DND-41 (cell line): ENCODE results near the gene UBLCP1.
"Not testable (repeated sequence)": the region's sequence is repeated elsewhere in the genome, so short reads cannot be mapped to it uniquely, and the experiment has no call there.

Experiments used
- ATAC-seq: fragments of 200-7000 bp; cut with Tn5 transposase; 3 replicates; pipeline ENCODE4 v1.9.1; 2021; ENCODE audit warnings: low read depth; ENCODE audit not compliant: insufficient read depth
- DNase-seq: peaks from one replicate; pipeline ENCODE4 v3.0.0-alpha.2; 2020
- H2AFZ ChIP-seq: 2 replicates; pipeline ENCODE4 v1.6.0; 2012; ENCODE audit warnings: low read depth, low read length
- H3K27ac ChIP-seq: 2 replicates; pipeline ENCODE4 v1.5.1; 2012; ENCODE audit warnings: low read length, inconsistent platforms
- H3K27me3 ChIP-seq: fragments of 200-600 bp; sonication (generic); 2 replicates; pipeline ENCODE4 v1.6.0; 2012; ENCODE audit warnings: low read length, mild to moderate bottlenecking, inconsistent platforms; ENCODE audit not compliant: insufficient read depth, poor library complexity
- H3K36me3 ChIP-seq: 2 replicates; pipeline ENCODE4 v1.5.1; 2012; ENCODE audit warnings: low read length, inconsistent platforms; ENCODE audit not compliant: insufficient read depth
- H3K4me1 ChIP-seq: 2 replicates; pipeline ENCODE4 v1.5.1; 2012; ENCODE audit warnings: mild to moderate bottlenecking, low read length; ENCODE audit not compliant: insufficient read depth
- H3K4me2 ChIP-seq: 2 replicates; pipeline ENCODE4 v1.6.0; 2012; ENCODE audit warnings: mild to moderate bottlenecking, moderate library complexity, low read length, inconsistent platforms; ENCODE audit not compliant: insufficient read depth
- H3K4me3 ChIP-seq, 2 experiments: fragments of 200-600 bp in 1 of 2; shearing (Covaris generic) in 1 of 2; 2 replicates each; pipeline ENCODE4 v1.5.1; 2012 to 2016; ENCODE audit warnings: inconsistent platforms in 2 of 2, low read length in 2 of 2, mild to moderate bottlenecking in 2 of 2, low read depth in 1 of 2, moderate library complexity in 1 of 2
- H3K79me2 ChIP-seq: 2 replicates; pipeline ENCODE4 v1.6.0; 2012; ENCODE audit warnings: low read length, inconsistent platforms; ENCODE audit not compliant: insufficient read depth
- H3K9ac ChIP-seq: 2 replicates; pipeline ENCODE4 v1.6.0; 2012; ENCODE audit warnings: low read depth, mild to moderate bottlenecking, inconsistent platforms, low read length, moderate library complexity
- H3K9me3 ChIP-seq: 2 replicates; pipeline ENCODE4 v1.5.1; 2012; ENCODE audit warnings: low read length, moderate library complexity, mild to moderate bottlenecking, inconsistent platforms; ENCODE audit not compliant: insufficient read depth, severe bottlenecking
- H4K20me1 ChIP-seq: 2 replicates; pipeline ENCODE4 v1.6.0; 2012; ENCODE audit warnings: low read length; ENCODE audit not compliant: insufficient read depth
- EZH2 ChIP-seq: IDR thresholded peaks from 3 replicates; pipeline ENCODE4 v1.6.1; 2012; ENCODE audit warnings: borderline replicate concordance, low read depth, mild to moderate bottlenecking, moderate library complexity, low read length, inconsistent platforms; ENCODE audit not compliant: severe bottlenecking
- TF ChIP-seq, protein P1 (sequence below): IDR thresholded peaks from 2 replicates; pipeline ENCODE4 v1.5.1; 2012; ENCODE audit warnings: borderline replicate concordance, low read length, moderate library complexity, mild to moderate bottlenecking; ENCODE audit not compliant: poor library complexity, severe bottlenecking; ENCODE audit errors: extremely low read depth

The UBLCP1 gene

GRCh38 chr5:159223469-159223868 is 39.6 kb upstream of the UBLCP1 start:
- Histone ChIP-seq H2AFZ (no peak overlapping the region), H3K4me1 (no peaks in the 10 kb centered on the region)

DNA sequence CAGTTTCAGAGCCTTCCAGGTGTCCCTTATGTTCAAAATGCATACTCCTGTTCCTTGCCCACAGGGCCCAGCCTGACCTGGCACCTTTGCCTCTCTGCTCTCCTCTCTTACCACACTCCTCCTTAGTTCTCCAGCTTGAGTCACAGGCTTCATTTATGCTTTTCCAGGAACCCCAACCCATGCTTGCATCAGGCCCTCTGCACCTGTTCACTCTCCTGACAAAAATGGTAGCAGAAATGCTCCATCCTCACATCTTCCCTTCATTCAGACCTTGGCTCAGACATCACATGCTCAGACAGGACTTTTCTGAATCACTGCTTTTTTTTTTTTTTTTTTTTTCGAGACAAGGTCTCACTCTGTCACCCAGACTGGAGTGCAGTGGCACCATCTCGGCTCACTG is 38.6 kb upstream of the UBLCP1 start:
- no peaks in the 10 kb centered on the region for H3K9me3 ChIP-seq
- no peak for TF ChIP-seq EZH2
- TF ChIP-seq, protein P1, sequence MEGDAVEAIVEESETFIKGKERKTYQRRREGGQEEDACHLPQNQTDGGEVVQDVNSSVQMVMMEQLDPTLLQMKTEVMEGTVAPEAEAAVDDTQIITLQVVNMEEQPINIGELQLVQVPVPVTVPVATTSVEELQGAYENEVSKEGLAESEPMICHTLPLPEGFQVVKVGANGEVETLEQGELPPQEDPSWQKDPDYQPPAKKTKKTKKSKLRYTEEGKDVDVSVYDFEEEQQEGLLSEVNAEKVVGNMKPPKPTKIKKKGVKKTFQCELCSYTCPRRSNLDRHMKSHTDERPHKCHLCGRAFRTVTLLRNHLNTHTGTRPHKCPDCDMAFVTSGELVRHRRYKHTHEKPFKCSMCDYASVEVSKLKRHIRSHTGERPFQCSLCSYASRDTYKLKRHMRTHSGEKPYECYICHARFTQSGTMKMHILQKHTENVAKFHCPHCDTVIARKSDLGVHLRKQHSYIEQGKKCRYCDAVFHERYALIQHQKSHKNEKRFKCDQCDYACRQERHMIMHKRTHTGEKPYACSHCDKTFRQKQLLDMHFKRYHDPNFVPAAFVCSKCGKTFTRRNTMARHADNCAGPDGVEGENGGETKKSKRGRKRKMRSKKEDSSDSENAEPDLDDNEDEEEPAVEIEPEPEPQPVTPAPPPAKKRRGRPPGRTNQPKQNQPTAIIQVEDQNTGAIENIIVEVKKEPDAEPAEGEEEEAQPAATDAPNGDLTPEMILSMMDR = no peak
- H3K36me3 ChIP-seq = no peaks in the 10 kb centered on the region
- H2AFZ ChIP-seq = no peak overlapping the region
- no peak overlapping the region for H3K4me3 ChIP-seq
- no peak overlapping the region for H3K9ac ChIP-seq
- no peaks in the 10 kb centered on the region for H3K27me3 ChIP-seq
- no peaks in the 10 kb centered on the region for H4K20me1 ChIP-seq
- H3K4me1 ChIP-seq = no peaks in the 10 kb centered on the region
- no peak overlapping the region for H3K27ac ChIP-seq
- H3K79me2 ChIP-seq = no peaks in the 10 kb centered on the region
- ATAC-seq (no peak), DNase-seq (no peak)
- H3K4me2 ChIP-seq = no peak overlapping the region

More at GRCh38 chr5:159223469-159223868, 39.6 kb upstream of the UBLCP1 start:
- DNase-seq = no peak
- no peaks in the 10 kb centered on the region for H3K79me2 ChIP-seq
- H3K36me3 ChIP-seq = no peaks in the 10 kb centered on the region
- H3K9me3 ChIP-seq = no peaks in the 10 kb centered on the region
- ATAC-seq = no peak
- no peak overlapping the region for H3K9ac ChIP-seq
- H3K27ac ChIP-seq = no peak overlapping the region
- H3K4me3 ChIP-seq = no peak overlapping the region
- no peak overlapping the region for H3K4me2 ChIP-seq
- H4K20me1 ChIP-seq = no peaks in the 10 kb centered on the region
- TF ChIP-seq EZH2 = no peak
- TF ChIP-seq, protein P1 = no peak
- H3K27me3 ChIP-seq = no peaks in the 10 kb centered on the region

DNA sequence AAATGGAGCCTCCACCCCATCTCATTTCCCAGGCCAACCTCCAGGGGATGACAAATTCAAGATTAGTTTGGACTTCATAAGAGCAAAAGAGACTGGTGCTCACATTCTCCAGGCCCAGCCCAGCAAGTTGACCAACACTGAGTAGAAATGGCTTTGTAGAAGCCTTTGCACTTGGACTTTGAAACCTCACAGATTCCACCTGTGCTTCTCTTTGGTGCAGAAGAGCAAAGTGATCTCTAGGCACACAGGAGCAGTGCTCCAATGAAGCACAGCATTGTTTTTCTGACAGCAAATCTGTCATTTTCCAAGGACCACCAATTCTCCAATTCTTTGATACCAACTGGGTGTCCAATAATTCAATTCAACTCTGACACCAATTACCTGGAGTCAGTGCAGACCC is 36.6 kb upstream of the UBLCP1 start:
- Histone ChIP-seq H3K79me2 (no peaks in the 10 kb centered on the region), H2AFZ (no peak overlapping the region), H3K27ac (no peak overlapping the region), H3K27me3 (no peaks in the 10 kb centered on the region), H3K4me2 (no peak overlapping the region), H3K9me3 (no peaks in the 10 kb centered on the region), H3K4me3 (no peak overlapping the region), H3K9ac (no peak overlapping the region), H3K4me1 (no peaks in the 10 kb centered on the region), H4K20me1 (no peaks in the 10 kb centered on the region), H3K36me3 (no peaks in the 10 kb centered on the region)
- DNase-seq (no peak), ATAC-seq (no peak)
- TF ChIP-seq, protein P1 = no peak
- TF ChIP-seq EZH2 = no peak

- Histone ChIP-seq H3K4me2 (no peak overlapping the region), H3K9ac (no peak overlapping the region), H3K4me1 (no peaks in the 10 kb centered on the region), H3K27me3 (no peaks in the 10 kb centered on the region), H3K4me3 (no peak overlapping the region), H3K36me3 (no peaks in the 10 kb centered on the region), H3K9me3 (no peaks in the 10 kb centered on the region), H3K27ac (no peak overlapping the region), H4K20me1 (no peaks in the 10 kb centered on the region), H2AFZ (no peak overlapping the region), H3K79me2 (no peaks in the 10 kb centered on the region)
- no peak for DNase-seq
- no peak for ATAC-seq
- TF ChIP-seq EZH2 = no peak
- TF ChIP-seq, protein P1 = no peak
These were observed 35.6 kb upstream of the UBLCP1 start for GRCh38 chr5:159227452-159227851.

DNA sequence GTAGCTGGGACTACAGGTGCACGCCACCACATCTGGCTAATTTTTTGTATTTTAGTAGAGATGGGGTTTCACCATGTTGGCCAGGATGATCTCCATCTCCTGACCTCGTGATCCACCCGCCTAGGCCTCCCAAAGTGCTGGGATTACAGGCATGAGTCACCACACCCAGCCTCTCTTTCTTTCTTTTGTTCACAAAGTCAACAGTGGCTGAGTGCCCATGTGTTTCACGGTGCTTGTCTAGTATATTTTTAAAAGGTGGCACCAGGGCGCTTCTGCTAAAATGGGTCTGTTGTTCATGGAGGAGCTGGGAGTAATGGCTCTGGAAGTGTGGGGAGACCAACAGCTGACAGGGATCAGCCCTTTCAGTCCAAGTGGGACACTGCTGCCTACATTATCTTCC is 35.0 kb upstream of the UBLCP1 start:
- H3K79me2 ChIP-seq, H4K20me1 ChIP-seq, DNase-seq, H3K9me3 ChIP-seq, H3K27ac ChIP-seq, H3K9ac ChIP-seq, H3K36me3 ChIP-seq, ATAC-seq, H3K4me2 ChIP-seq, H3K4me1 ChIP-seq, H3K27me3 ChIP-seq, H3K4me3 ChIP-seq, H2AFZ ChIP-seq: not testable (repeated sequence)
